GM18858 (cell line): Measurements from ENCODE around the gene FYCO1.
"Not testable (repeated sequence)": the region's sequence is repeated elsewhere in the genome, so short reads cannot be mapped to it uniquely, and the experiment has no call there.

ENCODE experiments used
- ATAC-seq: cut with Tn5 transposase; IDR thresholded peaks from one replicate; pipeline ENCODE4 v1.9.1; 2021; ENCODE audit not compliant: unreplicated experiment

FYCO1 gene

DNA sequence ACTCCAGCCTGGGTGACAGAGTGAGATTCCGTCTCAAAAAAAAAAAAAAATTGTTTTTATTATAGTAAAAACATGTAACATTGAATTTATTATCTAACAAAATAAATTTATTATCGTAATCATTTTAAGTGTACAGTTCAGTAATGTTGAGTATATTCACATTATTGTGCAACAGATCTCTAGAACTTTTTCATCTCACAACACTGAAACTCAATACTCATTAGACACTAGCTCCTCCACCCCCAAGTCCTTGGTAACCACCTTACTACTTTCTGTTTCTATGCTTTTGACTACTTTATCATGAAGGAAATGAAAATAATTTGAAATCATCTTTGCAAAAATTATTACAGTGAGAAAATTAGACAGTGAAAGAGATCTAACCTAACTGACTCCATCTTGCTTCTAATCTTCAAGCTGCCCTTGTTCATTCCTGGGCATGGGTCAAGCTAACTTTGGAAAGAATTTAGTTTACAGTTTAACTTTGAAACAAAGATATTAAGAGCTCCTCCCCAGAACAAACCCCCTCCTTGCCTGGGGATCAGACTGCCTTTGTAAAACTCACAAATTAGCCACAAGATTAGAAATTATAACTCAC, 15.0 kb upstream of the FYCO1 start:
- ATAC-seq, result no peak

DNA sequence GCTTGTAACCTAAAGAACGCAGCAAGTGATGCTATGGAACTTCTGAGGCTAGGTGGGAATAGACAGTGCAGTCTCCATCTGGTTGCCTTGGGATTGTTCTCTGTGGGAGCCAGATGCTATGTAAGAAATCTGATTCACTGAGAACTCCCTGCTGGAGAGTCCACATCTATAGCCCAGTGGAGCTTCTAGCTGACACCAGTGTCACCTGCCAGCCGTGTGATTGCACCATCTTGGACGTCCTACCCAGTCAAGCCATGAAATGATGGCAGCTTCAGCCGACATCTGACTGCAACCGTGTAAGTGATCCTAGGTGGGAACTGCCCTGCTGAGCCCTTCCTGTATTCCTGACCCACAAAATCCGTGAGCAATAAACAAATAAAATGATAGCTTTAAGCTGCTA, 12.4 kb upstream of the FYCO1 start:
- no peak for ATAC-seq

DNA sequence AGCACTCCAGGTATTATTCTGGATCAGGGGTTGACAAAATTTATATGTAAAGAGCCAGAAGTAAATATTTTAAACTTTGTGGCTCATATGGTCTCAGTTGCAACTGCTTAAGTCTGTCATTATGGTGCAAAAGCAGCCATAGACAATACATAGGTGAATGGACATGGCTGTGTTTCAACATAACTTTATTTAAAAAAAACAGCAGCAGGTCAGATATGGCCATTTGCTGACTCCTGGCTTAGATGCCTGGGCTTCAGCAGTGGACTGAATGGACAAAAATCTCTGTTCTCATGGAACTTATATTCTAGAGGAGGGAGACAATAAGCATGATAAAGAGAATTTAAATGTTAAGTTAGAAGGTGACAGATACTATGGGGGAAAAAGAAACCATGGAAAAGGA, 11.7 kb upstream of the FYCO1 start:
- no peak for ATAC-seq

DNA sequence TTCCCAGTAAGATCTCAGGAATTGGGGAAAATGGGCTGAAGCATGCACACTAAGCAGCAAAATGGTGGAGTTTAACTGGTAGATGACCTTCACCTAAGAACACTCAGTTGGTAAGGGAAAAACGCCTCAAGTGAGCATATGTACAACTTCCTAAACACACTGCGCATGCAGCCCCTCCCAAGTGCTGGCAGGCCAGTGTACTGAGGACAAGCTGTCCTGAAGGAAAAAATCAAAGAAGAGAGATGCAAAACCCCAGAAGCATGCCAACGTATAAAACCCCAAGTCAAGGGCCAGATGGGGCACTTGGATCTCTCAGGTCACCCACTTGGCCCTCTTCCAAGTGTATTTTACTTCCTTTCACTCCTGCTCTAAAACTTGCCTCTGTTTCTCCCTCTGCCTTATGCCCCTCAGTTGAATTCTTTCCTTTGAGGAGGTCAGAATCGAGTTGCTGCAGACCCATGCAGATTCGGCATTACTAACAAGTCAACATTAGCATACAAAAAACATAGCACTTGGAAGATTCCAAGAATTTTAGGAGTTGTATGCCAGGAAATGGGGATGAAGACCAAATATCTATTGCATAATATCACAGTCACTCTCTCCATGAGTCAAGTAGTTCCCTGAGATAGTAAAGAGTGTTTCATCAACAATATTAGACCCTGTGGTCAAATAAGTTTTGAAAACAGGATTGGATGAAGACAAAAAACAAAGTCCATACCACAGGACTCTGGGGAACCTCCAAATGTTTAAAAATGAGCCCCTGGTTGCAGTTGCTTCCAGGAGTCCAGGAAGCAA, 10.8 kb upstream of the FYCO1 start:
- no peak for ATAC-seq

GRCh38 chr3:46003706-46004105, 8.1 kb upstream of the FYCO1 start:
- ATAC-seq, result not testable (repeated sequence)

DNA sequence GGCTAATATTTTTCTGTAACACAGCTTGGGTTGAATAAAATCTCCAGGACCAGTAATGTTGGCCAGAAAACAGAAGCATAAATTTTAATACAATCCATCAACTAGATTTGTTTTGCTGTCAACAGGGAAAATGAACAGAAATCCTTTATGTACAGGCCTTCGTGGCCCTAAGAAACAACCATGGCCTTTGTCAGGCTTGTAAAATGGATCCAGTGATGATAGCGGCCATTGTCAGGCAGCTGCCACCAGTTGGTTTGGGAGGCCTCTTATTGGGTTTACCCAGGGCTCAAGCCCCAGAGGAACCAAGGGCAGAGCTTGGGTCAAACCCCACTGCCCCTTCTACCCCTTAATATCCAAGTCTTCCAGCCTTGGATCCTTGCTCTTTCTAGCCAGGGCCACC, 5.6 kb upstream of the FYCO1 start:
- ATAC-seq, result no peak

GRCh38 chr3:45997942-45998341, 2.3 kb upstream of the FYCO1 start:
- no peak for ATAC-seq

GRCh38 chr3:45997499-45997898, 1.9 kb upstream of the FYCO1 start:
- not testable (repeated sequence) for ATAC-seq

DNA sequence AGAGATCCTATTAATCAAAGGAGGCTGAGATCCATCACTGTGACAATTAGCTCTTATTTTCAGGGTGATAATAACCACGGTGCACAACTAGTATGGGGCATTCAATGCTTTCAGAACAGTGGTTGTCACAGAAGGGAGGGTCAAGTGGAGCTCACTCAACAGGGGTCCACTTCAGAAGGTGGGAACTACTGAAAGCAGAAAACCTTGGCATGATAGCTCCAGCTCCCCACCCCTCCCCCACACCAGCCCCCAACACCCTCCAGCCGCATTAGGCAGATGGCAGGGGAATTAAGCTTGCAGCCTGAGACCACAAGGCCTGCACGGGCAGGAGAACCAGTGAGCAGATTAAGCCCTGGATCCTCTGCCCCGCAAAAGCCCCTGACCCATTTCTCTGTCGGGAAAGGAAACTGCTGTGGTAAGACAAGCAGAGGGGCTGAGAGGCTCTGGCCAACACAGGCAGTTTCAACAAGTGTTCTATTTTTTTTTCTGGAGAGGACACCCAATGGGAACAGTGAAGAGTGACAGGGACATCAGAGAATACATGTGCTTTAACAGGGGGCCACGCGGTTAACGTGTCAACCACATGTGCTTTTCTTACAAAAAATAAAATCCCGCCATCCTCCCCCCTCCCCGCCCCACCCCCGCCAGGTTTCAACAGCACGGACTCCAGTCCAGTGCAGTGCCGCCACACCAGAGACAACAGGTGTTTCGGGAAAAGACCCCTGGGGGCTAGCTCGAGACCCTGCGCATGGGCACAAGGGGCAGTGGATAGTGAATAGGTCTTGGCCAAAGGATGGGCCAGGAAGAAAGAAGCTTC, 997 bp downstream of the FYCO1 start:
- no peak for ATAC-seq

- no peak for ATAC-seq
Observed at GRCh38 chr3:45993421-45994027, 2.1 kb downstream of the FYCO1 start.

DNA sequence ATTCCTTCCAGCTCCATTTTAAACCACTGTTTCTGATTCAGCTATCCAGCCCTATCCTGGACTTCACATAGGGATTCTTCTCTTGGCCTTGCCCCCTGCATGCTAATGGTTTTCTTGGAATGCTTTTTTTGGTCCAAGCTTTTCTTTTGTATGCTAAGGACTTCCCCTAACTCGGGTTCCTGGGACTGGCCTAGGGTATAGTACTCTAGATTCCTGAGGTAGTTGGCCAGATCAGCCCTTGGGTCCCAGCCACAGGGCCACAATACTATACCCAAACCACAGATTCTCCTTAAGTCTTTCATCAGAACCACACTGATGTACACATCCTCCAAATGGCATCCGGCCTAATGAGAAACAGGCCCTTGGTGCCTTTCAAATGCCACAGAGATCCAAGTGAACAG, 2.8 kb downstream of the FYCO1 start:
- ATAC-seq, result no peak

DNA sequence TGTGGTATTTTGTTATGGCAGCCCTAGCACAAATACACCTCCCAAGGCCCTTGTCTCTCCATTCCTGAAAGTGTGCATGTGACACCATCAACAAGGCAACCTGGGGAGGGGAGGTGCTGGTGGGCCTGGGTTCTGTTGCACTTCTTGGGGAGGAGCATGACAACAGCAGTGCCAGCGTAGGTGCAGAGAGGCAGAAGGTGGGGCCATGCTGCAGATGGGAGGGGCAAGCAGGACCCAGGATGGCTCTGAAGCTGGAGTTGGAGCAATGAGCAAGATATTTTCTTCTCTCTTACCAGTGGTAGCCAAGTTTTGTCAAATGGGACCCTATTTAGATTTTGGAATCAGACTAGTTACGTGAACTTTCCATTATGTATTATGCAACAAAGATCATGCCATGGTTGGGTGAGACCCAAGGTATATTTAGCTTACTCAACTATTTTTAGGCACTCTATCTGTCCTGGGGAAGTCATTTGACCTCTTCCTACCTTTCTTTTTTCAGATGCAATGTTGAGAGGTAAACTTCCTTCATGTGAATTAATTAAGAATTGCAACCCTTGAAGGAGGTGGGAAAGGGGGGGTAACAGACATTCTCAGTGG, 3.4 kb downstream of the FYCO1 start:
- ATAC-seq, result no peak

DNA sequence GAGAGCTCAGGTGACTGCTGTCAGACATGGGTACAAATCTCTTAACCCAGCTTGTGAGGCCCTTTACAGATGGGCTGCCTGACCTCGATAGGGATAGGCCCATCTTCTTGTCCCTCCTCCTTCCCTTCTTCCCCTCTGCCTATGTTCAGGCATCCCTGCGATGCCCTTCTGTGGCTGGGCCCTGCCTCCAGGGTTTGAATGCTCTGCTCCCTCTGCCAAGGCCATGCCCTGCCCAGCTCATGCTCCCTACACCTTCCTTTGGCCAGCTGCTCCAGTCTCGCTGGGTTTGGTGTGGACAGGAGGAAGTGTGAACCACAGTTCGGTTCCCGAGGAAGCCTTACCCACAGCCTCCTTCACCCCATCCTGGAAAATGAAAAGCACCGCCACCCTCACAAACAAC, 4.3 kb downstream of the FYCO1 start:
- ATAC-seq, result no peak

- no peak for ATAC-seq
Observed at GRCh38 chr3:45990181-45990580, 5.4 kb downstream of the FYCO1 start.

DNA sequence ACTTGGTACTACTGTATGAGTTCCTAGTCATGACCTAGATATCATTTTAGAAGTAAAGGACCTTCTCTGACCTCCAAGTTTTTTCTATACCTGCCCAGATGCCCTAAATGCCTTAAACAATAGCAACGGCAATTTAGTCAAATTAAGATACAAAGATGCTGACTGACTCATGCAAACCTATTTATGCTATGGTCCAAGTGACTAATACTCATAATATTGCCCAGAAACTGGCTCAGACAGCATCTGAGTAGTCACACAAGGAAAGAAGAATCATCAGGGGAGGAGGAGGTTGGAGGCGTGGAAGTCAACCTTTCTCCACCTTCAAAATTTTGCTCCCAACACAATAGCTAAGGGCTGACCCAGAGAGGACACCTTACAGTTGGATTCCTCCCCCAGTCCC, 6.8 kb downstream of the FYCO1 start:
- no peak for ATAC-seq

GRCh38 chr3:45988362-45988761, 7.3 kb downstream of the FYCO1 start:
- no peak for ATAC-seq

DNA sequence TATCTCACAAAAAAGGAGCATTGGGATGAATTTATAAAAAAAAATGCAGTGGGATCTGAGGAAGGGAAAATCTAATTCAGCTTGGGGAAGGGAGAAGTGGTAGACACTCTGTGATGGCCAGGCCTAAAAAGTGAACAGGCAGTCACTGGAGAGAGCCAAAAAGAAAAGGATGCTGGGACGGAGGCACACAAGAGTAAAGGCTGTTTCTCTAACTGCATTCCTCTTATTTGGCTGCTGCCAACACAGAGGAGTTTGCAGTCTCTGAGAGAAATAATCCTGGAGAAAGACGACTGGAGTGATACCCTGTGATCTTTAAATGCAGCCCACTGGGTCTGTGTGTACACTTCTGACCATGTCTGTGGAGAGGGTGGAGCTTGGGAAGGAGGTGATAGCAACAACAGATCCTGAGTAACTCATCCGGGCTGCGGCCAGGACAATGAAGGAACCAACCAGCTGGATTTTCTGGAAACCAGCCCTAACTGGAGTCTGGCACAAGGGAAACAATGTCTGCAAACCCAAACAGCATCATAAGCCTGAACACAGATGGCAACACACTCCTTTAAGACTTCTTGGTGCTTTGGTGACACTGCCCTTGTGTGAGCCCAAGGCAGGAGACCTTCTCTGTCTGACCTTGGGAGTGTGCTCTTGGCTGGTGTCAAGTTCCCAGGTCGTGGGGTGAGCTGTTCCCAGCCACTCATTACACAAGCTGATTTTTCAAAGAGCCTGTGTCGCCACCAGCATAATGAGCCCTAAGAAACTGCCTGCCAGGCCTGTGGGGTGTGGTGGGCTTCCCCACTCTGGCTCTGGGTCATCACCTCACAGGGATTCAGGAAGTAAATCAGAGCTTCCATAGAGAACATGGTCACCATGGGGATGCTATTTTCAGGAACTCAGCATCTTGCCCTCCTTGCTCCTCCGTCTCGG, 8.0 kb downstream of the FYCO1 start:
- ATAC-seq, result no peak

- no peak for ATAC-seq
Observed at GRCh38 chr3:45986303-45986982, 9.2 kb downstream of the FYCO1 start.

DNA sequence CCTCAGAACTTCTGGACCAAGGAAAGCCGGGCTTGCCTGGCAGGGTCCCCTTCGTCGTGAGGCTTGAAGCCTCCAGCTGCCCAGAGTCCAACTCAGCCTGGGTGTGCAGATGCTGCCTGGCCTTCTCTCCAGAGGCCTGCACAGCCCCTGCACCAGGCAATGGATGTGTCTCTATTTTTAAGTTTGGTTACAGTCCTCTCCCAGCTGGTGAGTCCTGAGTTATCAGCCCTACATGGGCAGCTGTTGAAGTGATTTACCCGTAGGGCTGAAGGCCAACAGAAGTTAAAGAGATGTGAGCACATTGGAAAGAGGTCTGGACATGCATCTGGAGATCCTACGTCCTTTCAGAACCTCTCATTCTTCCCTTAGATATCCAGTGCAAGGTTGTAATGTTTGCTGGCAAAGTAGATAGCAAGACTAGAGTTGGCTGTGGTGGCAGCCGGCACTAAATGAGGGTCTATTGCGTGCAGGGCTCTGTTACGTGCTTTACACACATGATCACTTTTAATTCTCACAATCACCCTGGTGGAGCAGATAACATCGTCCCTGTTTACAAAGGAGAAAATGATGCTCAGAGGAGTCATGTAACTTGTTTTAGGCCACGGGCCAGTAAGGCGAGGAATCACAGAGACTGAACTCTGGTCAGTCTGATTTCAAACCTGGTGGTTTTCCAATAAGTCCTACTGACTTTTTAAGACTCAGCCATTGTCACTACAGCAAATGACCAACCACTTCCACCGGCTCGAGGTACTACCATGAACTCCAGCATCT, 9.9 kb downstream of the FYCO1 start:
- no peak for ATAC-seq
